ENCODE results near the gene LRRTM2. TPM values are rescaled to one million over a fixed set of nuclear protein-coding genes. Genes with fewer than 3 reads are reported as not detected.

Gene LRRTM2
- total RNA-seq, 2 donors from 2014 or later = 0.52 to 0.66 TPM

GRCh38 chr5:138872841-138873465 is 2.2 kb downstream of the LRRTM2 start:
- peaks cover 34% of the 10 kb centered on the region for H3K4me1 ChIP-seq
- 95 to 97% methylated on average over 6 of the region's 6 CpGs for WGBS, 2 donors
- H3K27ac ChIP-seq = no peak overlapping the region

DNA sequence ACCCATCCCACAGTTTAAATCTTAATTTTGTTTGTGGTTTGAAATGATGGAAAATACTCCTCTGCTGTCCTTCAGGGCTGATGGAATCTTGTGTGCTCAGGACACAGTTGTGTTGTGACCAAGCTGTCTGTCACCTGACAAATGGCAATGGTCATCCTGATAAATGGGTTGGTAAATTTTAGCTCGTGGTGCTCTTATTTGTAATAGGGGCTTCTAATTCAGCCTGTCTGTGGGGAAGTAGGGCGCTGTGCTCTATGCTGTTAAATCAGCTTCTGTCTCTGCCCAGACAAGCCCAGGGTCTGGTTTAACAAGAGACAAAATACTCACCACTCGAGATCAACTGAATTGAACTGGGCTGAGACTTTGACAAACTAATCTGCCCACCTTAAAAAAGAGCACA is 4.5 kb downstream of the LRRTM2 start:
- no peak for ATAC-seq
- Histone ChIP-seq H3K36me3 (replicated peaks in 1 of 2; ENCODE audit: insufficient read depth in 1 of 2, low read depth in 2 of 2) (no peaks in the 10 kb centered on the region), H3K27ac (no peak overlapping the region), H3K9me3 (no peaks in the 10 kb centered on the region), H3K27me3 (no peaks in the 10 kb centered on the region), H3K4me1 (peaks cover 34% of the 10 kb centered on the region), H3K4me3 (no peak overlapping the region)
- intact Hi-C loops (cut with DNase I) = no loop called here
- no peak for DNase-seq
- 57 to 62% methylated on average over 3 of the region's 3 CpGs for WGBS, 2 donors
- TF ChIP-seq, protein P1, sequence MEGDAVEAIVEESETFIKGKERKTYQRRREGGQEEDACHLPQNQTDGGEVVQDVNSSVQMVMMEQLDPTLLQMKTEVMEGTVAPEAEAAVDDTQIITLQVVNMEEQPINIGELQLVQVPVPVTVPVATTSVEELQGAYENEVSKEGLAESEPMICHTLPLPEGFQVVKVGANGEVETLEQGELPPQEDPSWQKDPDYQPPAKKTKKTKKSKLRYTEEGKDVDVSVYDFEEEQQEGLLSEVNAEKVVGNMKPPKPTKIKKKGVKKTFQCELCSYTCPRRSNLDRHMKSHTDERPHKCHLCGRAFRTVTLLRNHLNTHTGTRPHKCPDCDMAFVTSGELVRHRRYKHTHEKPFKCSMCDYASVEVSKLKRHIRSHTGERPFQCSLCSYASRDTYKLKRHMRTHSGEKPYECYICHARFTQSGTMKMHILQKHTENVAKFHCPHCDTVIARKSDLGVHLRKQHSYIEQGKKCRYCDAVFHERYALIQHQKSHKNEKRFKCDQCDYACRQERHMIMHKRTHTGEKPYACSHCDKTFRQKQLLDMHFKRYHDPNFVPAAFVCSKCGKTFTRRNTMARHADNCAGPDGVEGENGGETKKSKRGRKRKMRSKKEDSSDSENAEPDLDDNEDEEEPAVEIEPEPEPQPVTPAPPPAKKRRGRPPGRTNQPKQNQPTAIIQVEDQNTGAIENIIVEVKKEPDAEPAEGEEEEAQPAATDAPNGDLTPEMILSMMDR (IDR thresholded peaks at IDR 0.05) = no peak
- TF ChIP-seq POLR2A (IDR thresholded peaks at IDR 0.05) = no peak

More at GRCh38 chr5:138872841-138873465, 2.2 kb downstream of the LRRTM2 start:
- H3K36me3 ChIP-seq (replicated peaks in 1 of 2; ENCODE audit: insufficient read depth in 1 of 2, low read depth in 2 of 2) = no peaks in the 10 kb centered on the region
- no peak for DNase-seq
- TF ChIP-seq, protein P1 (IDR thresholded peaks at IDR 0.05) = no peak
- TF ChIP-seq POLR2A (IDR thresholded peaks at IDR 0.05) = no peak
- H3K27me3 ChIP-seq = no peaks in the 10 kb centered on the region
- no peaks in the 10 kb centered on the region for H3K9me3 ChIP-seq
- ATAC-seq = no peak
- intact Hi-C loops (cut with DNase I) = no loop called here
- H3K4me3 ChIP-seq = no peak overlapping the region

DNA sequence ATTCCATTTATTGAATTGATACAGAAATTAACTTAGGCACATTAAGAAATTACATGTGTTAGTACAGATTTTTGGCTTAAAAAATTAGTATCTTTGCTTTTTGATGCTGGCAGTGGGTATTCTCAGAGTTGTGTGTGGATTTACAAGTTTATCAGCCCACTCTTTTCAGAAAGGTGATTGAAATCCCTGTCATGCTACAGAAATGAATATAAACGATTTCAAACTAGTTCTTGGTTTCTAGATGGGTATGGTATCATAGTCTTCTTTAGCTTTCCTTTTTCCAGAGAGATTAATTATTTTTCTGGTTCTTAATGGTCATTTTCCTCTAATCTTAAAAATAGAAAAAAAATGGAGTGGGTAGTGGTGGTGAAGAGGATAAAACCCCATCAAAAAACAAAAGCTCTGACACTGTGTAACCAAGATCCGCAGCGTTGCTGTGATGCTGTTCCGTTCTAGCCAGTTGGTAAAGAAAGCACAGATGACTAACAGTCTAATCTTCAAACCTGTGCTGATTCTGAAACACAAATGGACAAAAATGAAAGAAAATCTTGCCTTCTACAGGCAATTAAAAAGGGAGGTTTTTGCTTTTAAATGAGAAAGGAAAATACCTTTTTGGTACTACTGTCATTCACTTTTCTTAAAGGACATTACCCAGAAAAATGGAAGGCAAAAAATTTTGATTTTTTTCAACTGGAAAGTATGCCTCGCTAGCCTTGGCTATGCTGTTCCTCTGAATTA is 5.2 kb downstream of the LRRTM2 start:
- 48 to 58% methylated on average over 5 of the region's 5 CpGs for WGBS, 2 donors
- ATAC-seq (no peak), DNase-seq (no peak)
- H3K36me3 ChIP-seq (replicated peaks in 1 of 2; ENCODE audit: insufficient read depth in 1 of 2, low read depth in 2 of 2) = no peaks in the 10 kb centered on the region
- H3K9me3 ChIP-seq = no peaks in the 10 kb centered on the region
- intact Hi-C loops (cut with DNase I) = no loop called here
- no peak overlapping the region for H3K4me3 ChIP-seq
- H3K27ac ChIP-seq = no peak overlapping the region
- no peak for TF ChIP-seq POLR2A (IDR thresholded peaks at IDR 0.05)
- TF ChIP-seq, protein P1 (IDR thresholded peaks at IDR 0.05) = no peak
- no peaks in the 10 kb centered on the region for H3K27me3 ChIP-seq
- H3K4me1 ChIP-seq = peaks cover 34% of the 10 kb centered on the region

DNA sequence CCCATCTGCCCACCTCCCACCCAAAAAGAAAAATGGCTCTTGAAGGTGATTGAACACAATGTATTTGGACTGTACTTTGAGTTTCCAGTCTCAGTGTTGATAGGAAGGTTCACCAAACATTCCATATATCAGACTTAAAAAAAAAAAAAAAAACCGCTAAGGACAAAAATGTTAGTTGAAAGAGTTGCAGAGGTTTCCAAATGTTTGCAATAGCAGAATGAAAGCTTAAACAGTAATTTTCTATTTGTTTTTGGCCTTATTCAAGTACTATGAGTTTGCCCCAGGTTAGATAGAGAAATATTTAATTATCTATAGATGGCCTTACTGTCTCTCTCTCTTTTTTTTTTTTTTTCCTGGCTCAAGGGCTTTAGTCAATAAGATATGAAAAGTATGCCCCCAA is 6.1 kb downstream of the LRRTM2 start:
- H3K4me3 ChIP-seq = no peak overlapping the region

More for the DNA sequence above, 6.1 kb downstream of the LRRTM2 start:
- WGBS, 2 donors = 19 to 25% methylated on average over 1 of the region's 1 CpG
- no peaks in the 10 kb centered on the region for H3K9me3 ChIP-seq
- no peaks in the 10 kb centered on the region for H3K27me3 ChIP-seq
- intact Hi-C loops (cut with DNase I) = no loop called here
- ATAC-seq (no peak), DNase-seq (no peak)
- H3K27ac ChIP-seq = no peak overlapping the region
- H3K36me3 ChIP-seq (replicated peaks in 1 of 2; ENCODE audit: insufficient read depth in 1 of 2, low read depth in 2 of 2) = no peaks in the 10 kb centered on the region
- TF ChIP-seq, protein P1 (IDR thresholded peaks at IDR 0.05) = no peak
- peaks cover 34% of the 10 kb centered on the region for H3K4me1 ChIP-seq

Measured in body of pancreas (tissue), 4 donors.